SK-N-SH (cell line): ENCODE data around the gene TYSND1. TPM values are rescaled to one million over a fixed set of nuclear protein-coding genes. Genes with fewer than 3 reads are reported as not detected.

Experiments used
- CTCF ChIA-PET: fragments of 300-600, 350-600 bp; formaldehyde crosslinking; extraction: SDS; loops from one replicate; lab custom pipeline; 2021; lab: Yijun Ruan, JAX
- POLR2A ChIA-PET: fragments of 350-600 bp; sonication (Branson Sonifier 250); formaldehyde crosslinking; extraction: SDS; loops from one replicate; lab custom pipeline; 2020; ENCODE audit warnings: antibody characterized with exemption, inconsistent platforms; lab: Yijun Ruan, JAX
- DNase-seq: peaks from one replicate; pipeline ENCODE4 v3.0.0; 2012
- H2AFZ ChIP-seq: fragments of 200-600 bp; sonication (generic); 2 replicates; pipeline ENCODE4 v1.8.1; 2016; ENCODE audit warnings: antibody characterized with exemption, mild to moderate bottlenecking, low read depth
- H3F3A ChIP-seq: fragments of 200-600 bp; sonication (generic); replicated peaks from 2 replicates; pipeline ENCODE3; 2016; ENCODE audit warnings: antibody characterized with exemption, mild to moderate bottlenecking; ENCODE audit not compliant: insufficient read depth
- H3K27ac ChIP-seq, 2 experiments: fragments of 200-500 bp in 1 of 2; fragments of 200-600 bp in 1 of 2; sonication (Bioruptor generic) in 1 of 2; sonication (generic), shearing (Covaris generic) in 1 of 2; 2 replicates each; pipeline versions ENCODE4 v1.5.1 to v1.6.1; 2014 to 2016; ENCODE audit warnings: low read depth in 2 of 2, inconsistent platforms in 1 of 2, low read length in 1 of 2, mild to moderate bottlenecking in 1 of 2, mixed read lengths in 1 of 2
- H3K27me3 ChIP-seq: fragments of 200-600 bp; sonication (generic), shearing (Covaris generic); 2 replicates; pipeline ENCODE4 v1.6.1; 2016; ENCODE audit warnings: mixed run types; ENCODE audit not compliant: insufficient read depth
- H3K36me3 ChIP-seq, 2 experiments: fragments of 200-500 bp in 1 of 2; fragments of 200-600 bp in 1 of 2; sonication (Bioruptor generic) in 1 of 2; sonication (generic) in 1 of 2; replicated peaks in 1 of 2; 2 replicates each; pipeline versions ENCODE3 to v1.5.1; 2014 to 2016; ENCODE audit warnings: low read length in 1 of 2, mild to moderate bottlenecking in 1 of 2; ENCODE audit not compliant: insufficient read depth in 2 of 2, control insufficient read depth in 1 of 2
- H3K4me1 ChIP-seq, 2 experiments: fragments of 200-500 bp in 1 of 2; fragments of 200-600 bp in 1 of 2; sonication (Bioruptor generic) in 1 of 2; sonication (generic), shearing (Covaris generic) in 1 of 2; 2 replicates each; pipeline versions ENCODE4 v1.5.1 to v1.6.1; 2014 to 2016; ENCODE audit warnings: low read depth in 1 of 2, low read length in 1 of 2, mixed run types in 1 of 2; ENCODE audit not compliant: insufficient read depth in 2 of 2, control insufficient read depth in 1 of 2
- H3K4me2 ChIP-seq: fragments of 200-600 bp; sonication (generic), shearing (Covaris generic); 2 replicates; pipeline ENCODE4 v1.6.1; 2017; ENCODE audit warnings: mixed run types
- H3K4me3 ChIP-seq, 2 experiments: fragments of 200-500 bp in 1 of 2; fragments of 200-600 bp in 1 of 2; sonication (Bioruptor generic) in 1 of 2; sonication (generic), shearing (Covaris generic) in 1 of 2; 2 replicates each; pipeline versions ENCODE4 v1.5.1 to v1.8.1; 2014 to 2016; ENCODE audit warnings: low read depth in 2 of 2, inconsistent platforms in 1 of 2, low read length in 1 of 2, mild to moderate bottlenecking in 1 of 2, mixed read lengths in 1 of 2, moderate library complexity in 1 of 2
- H3K79me2 ChIP-seq: fragments of 200-600 bp; sonication (generic); 2 replicates; pipeline ENCODE4 v1.8.1; 2017; ENCODE audit warnings: mild to moderate bottlenecking; ENCODE audit not compliant: insufficient read depth
- H3K9ac ChIP-seq: fragments of 200-600 bp; sonication (generic); 2 replicates; pipeline ENCODE4 v1.6.1; 2017; ENCODE audit warnings: mixed run types
- H3K9me2 ChIP-seq: fragments of 200-600 bp; sonication (generic); 2 replicates; pipeline ENCODE4 v1.6.1; 2017; ENCODE audit warnings: mixed run types
- H3K9me3 ChIP-seq: fragments of 200-600 bp; sonication (generic); 2 replicates; pipeline ENCODE4 v1.6.1; 2017; ENCODE audit warnings: mixed run types, mild to moderate bottlenecking, moderate library complexity
- H4K20me1 ChIP-seq: fragments of 200-600 bp; sonication (generic); 2 replicates; pipeline ENCODE4 v1.6.1; 2017; ENCODE audit warnings: mild to moderate bottlenecking, mixed run types; ENCODE audit not compliant: insufficient read depth
- CTCF ChIP-seq: fragments of 200-600 bp; sonication (generic); IDR thresholded peaks from 2 replicates; pipeline ENCODE4 v1.6.1; 2017; ENCODE audit warnings: antibody characterized with exemption, mild to moderate bottlenecking, moderate library complexity
- EP300 ChIP-seq, 2 experiments: IDR thresholded peaks; 2 replicates each; pipeline versions ENCODE4 v1.4.0 to v1.6.1; 2012; ENCODE audit warnings: borderline replicate concordance in 1 of 2, low read depth in 1 of 2, low read length in 1 of 2
- EZH2phosphoT487 ChIP-seq: fragments of 200-600 bp; sonication (generic); IDR thresholded peaks from 2 replicates; pipeline ENCODE4 v1.6.1; 2017; ENCODE audit warnings: low read depth, mixed run types, mild to moderate bottlenecking, antibody characterized with exemption, moderate library complexity, borderline replicate concordance
- FOSL2 ChIP-seq: IDR thresholded peaks from 2 replicates; pipeline ENCODE4 v1.4.0; 2012; ENCODE audit warnings: low read depth, mild to moderate bottlenecking, moderate library complexity, borderline replicate concordance
- FOXJ3 ChIP-seq: sonication (generic); formaldehyde crosslinking; IDR thresholded peaks from 2 replicates; pipeline ENCODE4 v1.5.1; 2020; ENCODE audit warnings: mild to moderate bottlenecking, missing genetic modification reagents
- GATA2 ChIP-seq: sonication (generic); formaldehyde crosslinking; IDR thresholded peaks from 2 replicates; pipeline ENCODE4 v1.5.0; 2020; ENCODE audit warnings: mild to moderate bottlenecking, missing genetic modification reagents
- IRF3 ChIP-seq: fragments of 150-350 bp; IDR thresholded peaks from 2 replicates; pipeline ENCODE4 v1.6.1; 2016; ENCODE audit warnings: mild to moderate bottlenecking, low read depth, low read length
- JUND ChIP-seq: IDR thresholded peaks from 2 replicates; pipeline ENCODE4 v1.4.0; 2012
- MAX ChIP-seq: IDR thresholded peaks from 2 replicates; pipeline ENCODE4 v1.4.0; 2012; ENCODE audit warnings: low read depth
- MXI1 ChIP-seq: IDR thresholded peaks from 2 replicates; pipeline ENCODE4 v1.6.1; 2012; ENCODE audit warnings: mild to moderate bottlenecking, low read depth, low read length, improper control_type of control experiment
- NFIC ChIP-seq: IDR thresholded peaks from 2 replicates; pipeline ENCODE4 v1.4.0; 2012; ENCODE audit warnings: borderline replicate concordance
- NRF1 ChIP-seq: IDR thresholded peaks from 2 replicates; pipeline ENCODE4 v1.6.1; 2012; ENCODE audit warnings: low read depth, mild to moderate bottlenecking, low read length
- POLR2AphosphoS5 ChIP-seq: IDR thresholded peaks from 2 replicates; pipeline ENCODE4 v1.6.1; 2012; ENCODE audit warnings: low read depth, low read length
- RAD21 ChIP-seq: IDR thresholded peaks from 2 replicates; pipeline ENCODE4 v1.6.1; 2012; ENCODE audit warnings: mild to moderate bottlenecking, low read length
- RXRA ChIP-seq: IDR thresholded peaks from 2 replicates; pipeline ENCODE4 v1.4.0; 2012; ENCODE audit warnings: low read depth, mild to moderate bottlenecking, borderline replicate concordance
- SIN3A ChIP-seq: IDR thresholded peaks from 2 replicates; pipeline ENCODE4 v1.6.1; 2012; ENCODE audit warnings: low read depth, mild to moderate bottlenecking, low read length, moderate library complexity, borderline replicate concordance
- SMC3 ChIP-seq: IDR thresholded peaks from 2 replicates; pipeline ENCODE4 v1.6.1; 2012; ENCODE audit warnings: low read depth, low read length, improper control_type of control experiment
- TAF1 ChIP-seq: IDR thresholded peaks from 2 replicates; pipeline ENCODE4 v1.6.1; 2012; ENCODE audit warnings: low read depth, mild to moderate bottlenecking, low read length, moderate library complexity, borderline replicate concordance
- TCF12 ChIP-seq: IDR thresholded peaks from 2 replicates; pipeline ENCODE4 v1.4.0; 2012
- USF1 ChIP-seq: IDR thresholded peaks from 2 replicates; pipeline ENCODE4 v1.4.0; 2012; ENCODE audit warnings: low read depth, borderline replicate concordance
- YY1 ChIP-seq: IDR thresholded peaks from 2 replicates; pipeline ENCODE4 v1.4.0; 2012; ENCODE audit warnings: low read depth, mild to moderate bottlenecking
- ZBTB33 ChIP-seq: IDR thresholded peaks from 2 replicates; pipeline ENCODE4 v1.4.0; 2012; ENCODE audit warnings: low read depth, borderline replicate concordance
- WGBS: methylation state at CpG from one replicate; pipeline ENCODE4 v1.1.6; 2017; ENCODE audit warnings: low lambda C conversion rate; 5-methylcytosine and 5-hydroxymethylcytosine counted together
- polyA plus RNA-seq, 3 experiments: library from polyadenylated mRNA; depleted of rRNA; stranded (reverse); fragments of >200 nt; gene quantifications; 2 replicates each; pipeline ENCODE4 v1.2.3, GENCODE V29; 2012

The TYSND1 gene
- polyA plus RNA-seq, 1 of the 3 experiments (the other 2 are of a cell fraction): 7.4 TPM

GRCh38 chr10:70192326-70192968 lies 45.9 kb upstream of the TYSND1 start:
- POLR2A ChIA-PET: no interaction called here
- H2AFZ ChIP-seq: 0 out of 2 replicates have a peak overlapping the region, but pooled peaks have one; percentile 43
- no peak overlapping the region for H3K4me3 ChIP-seq
- no peaks in the 10 kb centered on the region for H3K36me3 ChIP-seq
- H3K27ac ChIP-seq: peak overlapping the region; percentile 68 to 75
- H3K79me2 ChIP-seq: no peaks in the 10 kb centered on the region
- H3F3A ChIP-seq: peaks cover 29% of the 10 kb centered on the region
- no peaks in the 10 kb centered on the region for H3K9me3 ChIP-seq
- H3K4me2 ChIP-seq: peak overlapping the region; percentile 43; the same call in 1 of the 2 replicates
- CTCF ChIA-PET: interaction anchor here (0.7 to 1.6 kb wide), 5 partner anchors 21 to 189 kb away, joined by 3 to 4 read pairs (median 3); no protein-coding TSS in a partner anchor
- H3K4me1 ChIP-seq: peaks cover 10 to 25% of the 10 kb centered on the region in 2 experiments
- H3K27me3 ChIP-seq: no peaks in the 10 kb centered on the region
- no peak overlapping the region for H3K9ac ChIP-seq
- whole genome bisulfite sequencing: 67% methylated on average over 5 of the region's 5 CpGs
- no peak for DNase-seq
- H3K9me2 ChIP-seq: no peaks in the 10 kb centered on the region
- TF ChIP-seq GATA2 (CRISPR knock-in tag): no peak
- TF ChIP-seq MXI1: peak; percentile 67; the same call in 1 of the 2 replicates
- 0 out of 2 replicates have a peak, but pooled peaks have one; percentile 2 for TF ChIP-seq RXRA
- H4K20me1 ChIP-seq: no peaks in the 10 kb centered on the region

- no peaks in the 10 kb centered on the region for H3K9me2 ChIP-seq
- peaks cover 29% of the 10 kb centered on the region for H3F3A ChIP-seq
- CTCF ChIA-PET: interaction anchor here (1.1 kb wide), 1 partner anchor 190 kb away, joined by 3 read pairs; no protein-coding TSS in a partner anchor
- POLR2A ChIA-PET: no interaction called here
- H3K4me2 ChIP-seq: peak overlapping the region; percentile 43; the same call in 1 of the 2 replicates
- no peak for DNase-seq
- peak overlapping the region; percentile 30; the same call in 1 of the 2 replicates for H2AFZ ChIP-seq
- no peak overlapping the region for H3K4me3 ChIP-seq
- no peaks in the 10 kb centered on the region for H4K20me1 ChIP-seq
- H3K9ac ChIP-seq: no peak overlapping the region
- H3K9me3 ChIP-seq: no peaks in the 10 kb centered on the region
- H3K79me2 ChIP-seq: no peaks in the 10 kb centered on the region
- H3K27me3 ChIP-seq: no peaks in the 10 kb centered on the region
- H3K4me1 ChIP-seq: peaks cover 10 to 25% of the 10 kb centered on the region in 2 experiments
- H3K36me3 ChIP-seq: no peaks in the 10 kb centered on the region
- H3K27ac ChIP-seq: peak overlapping the region; percentile 68 to 75
- TF ChIP-seq SIN3A (no peak), NFIC (peak; percentile 8; the same call in 1 of the 2 replicates), MAX (no peak), USF1 (no peak), IRF3 (no peak), EZH2phosphoT487 (no peak), MXI1 (no peak), ZBTB33 (no peak), FOXJ3 (CRISPR knock-in tag) (no peak), YY1 (no peak), JUND (peak; percentile 53; the same call in 1 of the 2 replicates), TAF1 (no peak), EP300 (IDR thresholded peaks at IDR 0.05; ENCODE audit: borderline replicate concordance in 1 of 2, low read depth in 1 of 2, low read length in 1 of 2) (peak in 1 of 2 experiments; percentile 51; a peak in 1 of 4 replicates), NRF1 (no peak), TCF12 (peak; percentile 53), RAD21 (no peak), CTCF (no peak), POLR2AphosphoS5 (no peak), SMC3 (no peak), FOSL2 (peak; percentile 60; the same call in 1 of the 2 replicates)
These were observed 45.4 kb upstream of the TYSND1 start for GRCh38 chr10:70191972-70192305.
